LNCaP clone FGC (cell line): Measurements from ENCODE around the gene HMX2.

ENCODE experiments used
- DNase-seq: peaks from one replicate; pipeline ENCODE4 v3.0.0-alpha.2; 2011; ENCODE audit warnings: low read depth
- H3K4me3 ChIP-seq: 2 replicates; pipeline ENCODE4 v1.5.1; 2011; ENCODE audit warnings: mild to moderate bottlenecking, low read depth, low read length, control low read depth
- CTCF ChIP-seq: IDR thresholded peaks from 2 replicates; pipeline ENCODE4 v1.5.1; 2012; ENCODE audit warnings: mild to moderate bottlenecking; ENCODE audit not compliant: control insufficient read depth, insufficient read depth; ENCODE audit errors: extremely low read depth

Gene HMX2

GRCh38 chr10:123154092-123154710, 6.3 kb downstream of the HMX2 start, which contains the start of gene BUB3:
Gene BUB3 (plus strand): TSS chr10:123154402. CDS start chr10:123154918, 516 bp downstream.
- DNase-seq, result peak; percentile 99
- H3K4me3 ChIP-seq, result peak within 1 kb of the TSS; percentile 95
- TF ChIP-seq CTCF, result no peak

- DNase-seq, result peak; percentile 42
- peak overlapping the region; percentile 95 for H3K4me3 ChIP-seq
Measured at GRCh38 chr10:123154711-123155505, 7.0 kb downstream of the HMX2 start.

GRCh38 chr10:123156078-123156477, 8.1 kb downstream of the HMX2 start:
- DNase-seq, result no peak
- TF ChIP-seq CTCF, result no peak

More at GRCh38 chr10:123154711-123155505, 7.0 kb downstream of the HMX2 start:
- no peak for TF ChIP-seq CTCF

GRCh38 chr10:123157210-123157609, 9.3 kb downstream of the HMX2 start:
- no peak for DNase-seq
- H3K4me3 ChIP-seq, result no peak overlapping the region
- TF ChIP-seq CTCF, result no peak

More at GRCh38 chr10:123156078-123156477, 8.1 kb downstream of the HMX2 start:
- H3K4me3 ChIP-seq, result no peak overlapping the region

GRCh38 chr10:123158682-123159081, 10.7 kb downstream of the HMX2 start:
- no peak overlapping the region for H3K4me3 ChIP-seq
- no peak for DNase-seq

GRCh38 chr10:123160311-123160980, 12.5 kb downstream of the HMX2 start:
- no peak overlapping the region for H3K4me3 ChIP-seq
- no peak for DNase-seq
- no peak for TF ChIP-seq CTCF

More at GRCh38 chr10:123158682-123159081, 10.7 kb downstream of the HMX2 start:
- no peak for TF ChIP-seq CTCF
